ENCODE measurements around the gene ATP2B3.

ATP2B3 gene

DNA sequence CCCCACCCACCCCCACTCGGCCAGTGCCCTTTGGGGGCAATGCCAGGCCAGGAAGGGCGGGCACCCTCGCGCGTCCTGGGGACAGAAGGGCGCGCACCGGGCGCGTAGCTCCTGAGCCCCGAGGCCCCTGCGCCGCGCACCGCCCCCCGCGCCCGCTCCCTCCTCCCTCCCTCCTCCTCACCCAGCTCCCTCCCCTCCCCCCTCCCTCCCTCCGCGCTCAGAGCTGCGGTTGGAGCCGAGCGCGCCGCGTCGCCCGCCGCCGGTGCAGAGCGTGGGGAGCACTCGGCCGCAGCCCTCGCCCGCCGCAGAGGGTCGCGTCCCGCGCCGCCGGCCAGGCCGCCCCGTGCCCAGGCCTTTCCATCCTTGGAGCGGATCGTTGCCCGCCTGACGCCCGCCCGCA lies at the start of gene ATP2B3:
ATP2B3 (plus strand) TSS at position 220 of the 400 bp plus-strand sequence. CDS start 18,606 bp downstream, outside the sequence.
- no peak for DNase-seq

DNA sequence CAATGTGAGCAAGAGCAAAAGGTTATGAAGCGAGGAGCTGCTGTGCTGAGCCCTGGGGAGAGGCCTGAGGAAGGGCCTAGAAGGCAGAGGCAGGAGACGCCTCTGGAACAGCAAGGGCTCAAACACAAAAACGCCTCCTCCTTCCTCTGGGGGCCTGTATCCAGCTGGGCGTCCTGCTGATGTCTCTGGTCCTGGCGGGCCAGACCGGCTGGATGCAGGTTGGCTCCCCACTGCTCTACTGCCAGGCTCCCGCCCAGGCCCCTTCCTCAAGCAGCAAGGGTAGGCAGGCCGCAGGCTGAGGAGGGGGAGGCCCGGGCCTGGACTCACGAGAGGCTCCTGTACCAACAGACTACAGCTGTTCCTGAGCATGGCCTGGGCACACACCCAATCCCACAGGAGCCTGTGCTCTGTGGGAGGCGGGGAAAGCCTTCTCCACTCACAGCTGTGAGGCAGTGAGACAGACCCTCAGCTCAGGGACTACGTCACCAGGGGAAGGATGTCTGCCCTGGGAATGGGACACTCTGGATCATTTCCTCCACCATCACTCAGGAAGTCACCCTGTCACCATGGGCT lies 49.3 kb upstream of the ATP2B3 start:
- no peak for DNase-seq

DNA sequence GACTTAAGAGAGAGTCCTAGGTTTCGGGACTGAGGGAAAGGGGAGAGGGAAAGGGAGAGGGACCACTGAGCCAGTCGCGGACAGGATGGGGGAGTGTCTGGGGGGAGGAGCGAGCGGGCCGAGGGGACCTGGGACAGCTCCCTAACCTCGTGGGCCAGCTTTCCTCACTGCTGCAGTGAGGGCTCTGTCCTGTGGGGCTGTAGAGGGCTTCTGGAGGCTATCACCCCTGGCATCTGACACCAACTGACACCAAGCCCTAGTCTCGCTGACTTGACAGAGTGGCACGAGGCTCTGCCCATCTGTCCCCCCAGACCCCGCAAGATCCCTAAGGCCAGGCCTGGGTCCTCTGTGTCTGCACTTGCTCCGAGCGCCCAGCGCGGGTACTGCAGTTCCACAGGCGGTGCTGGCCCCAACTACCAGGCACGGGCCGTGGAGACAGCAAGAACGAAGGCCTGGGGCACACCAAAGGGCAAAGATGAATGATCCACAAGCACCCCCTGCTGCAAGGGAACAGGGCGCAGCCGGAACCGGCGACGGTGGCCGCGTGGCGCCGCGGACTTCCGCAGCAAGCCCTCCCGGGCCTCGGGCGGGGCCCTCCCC lies 47.5 kb upstream of the ATP2B3 start:
- peak in 2 of 6 experiments; percentile 19 to 57 for DNase-seq

DNA sequence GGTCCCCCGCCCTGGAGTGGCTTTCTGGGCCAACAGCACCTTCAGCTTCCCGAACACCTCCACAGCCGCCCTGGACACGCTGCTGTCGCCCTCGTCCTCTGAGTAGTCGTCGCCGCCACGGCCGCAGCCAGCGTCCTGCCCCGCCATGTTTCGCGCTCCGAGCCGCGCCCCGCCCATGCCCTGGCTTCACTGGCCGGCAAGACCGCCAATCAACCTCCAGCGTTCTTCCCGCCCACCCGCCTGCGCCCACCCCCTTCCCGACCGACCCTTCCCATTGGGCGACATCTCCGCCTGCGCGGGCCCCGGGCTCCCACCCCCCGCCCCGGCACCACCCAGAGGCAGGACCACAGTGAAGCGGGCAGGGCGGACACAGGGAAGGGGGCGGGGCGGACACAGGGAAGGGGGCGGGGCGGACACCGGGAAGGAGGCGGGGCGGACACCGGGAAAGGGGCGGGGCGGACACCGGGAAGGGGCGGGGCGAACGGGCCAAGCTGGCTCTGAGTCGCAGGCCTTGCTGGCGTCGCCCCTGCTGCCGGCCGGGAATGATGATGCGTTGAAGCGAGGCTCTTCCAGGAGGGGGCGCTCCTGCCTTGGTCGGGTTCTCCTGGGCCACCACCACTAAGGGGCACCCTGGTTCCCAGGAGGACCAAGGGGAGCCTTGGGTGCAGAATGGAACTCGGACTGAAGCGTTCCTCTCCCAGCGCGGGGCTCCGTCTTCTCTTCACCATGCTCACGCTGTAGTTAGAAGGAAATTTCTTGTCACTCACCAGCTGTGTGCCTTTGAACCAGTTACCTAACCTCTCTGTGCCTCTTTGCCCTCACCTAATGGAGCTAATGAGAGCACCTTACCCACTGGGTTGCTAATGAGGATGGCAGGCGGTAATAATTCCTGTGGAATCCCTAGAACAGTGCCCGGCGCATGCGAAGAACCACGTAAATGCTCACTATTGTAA lies 46.8 kb upstream of the ATP2B3 start, which contains the start of gene HAUS7:
HAUS7 (minus strand) TSS at position 166 of the 953 bp plus-strand sequence; CDS start at position 147, 19 bp downstream.
- DNase-seq: peak; percentile 86 to 92 (median 90)

DNA sequence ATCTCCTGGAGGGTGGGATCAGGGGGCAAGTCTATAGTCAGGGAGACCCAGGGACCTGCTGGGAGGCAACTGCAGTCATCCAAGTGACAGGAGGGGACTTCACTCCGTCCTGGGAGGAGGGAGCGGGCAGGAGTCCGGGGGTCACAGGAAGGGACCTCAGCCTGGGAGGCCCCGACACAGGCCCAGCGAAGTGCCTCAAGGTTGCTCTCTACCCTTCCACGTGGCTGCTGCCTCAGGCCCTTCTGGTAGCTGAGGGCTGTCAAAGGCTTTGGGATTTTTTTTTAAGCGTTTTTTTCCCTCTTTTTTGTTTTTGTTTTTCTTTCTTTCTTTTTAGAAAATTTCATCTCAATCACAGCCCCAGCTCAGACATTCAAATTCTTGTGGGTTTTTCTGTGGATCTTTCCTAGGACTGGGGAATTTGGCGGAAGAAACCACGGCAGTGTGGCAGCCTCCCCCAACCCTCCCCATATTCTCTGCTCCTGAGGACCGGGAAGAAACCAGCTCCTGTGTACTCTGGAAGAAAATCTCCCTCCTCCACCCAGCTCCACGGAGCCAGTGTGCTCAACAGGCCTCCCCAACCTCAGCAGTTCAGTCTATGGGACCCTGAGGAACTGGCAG lies 45.7 kb upstream of the ATP2B3 start:
- no peak for DNase-seq

DNA sequence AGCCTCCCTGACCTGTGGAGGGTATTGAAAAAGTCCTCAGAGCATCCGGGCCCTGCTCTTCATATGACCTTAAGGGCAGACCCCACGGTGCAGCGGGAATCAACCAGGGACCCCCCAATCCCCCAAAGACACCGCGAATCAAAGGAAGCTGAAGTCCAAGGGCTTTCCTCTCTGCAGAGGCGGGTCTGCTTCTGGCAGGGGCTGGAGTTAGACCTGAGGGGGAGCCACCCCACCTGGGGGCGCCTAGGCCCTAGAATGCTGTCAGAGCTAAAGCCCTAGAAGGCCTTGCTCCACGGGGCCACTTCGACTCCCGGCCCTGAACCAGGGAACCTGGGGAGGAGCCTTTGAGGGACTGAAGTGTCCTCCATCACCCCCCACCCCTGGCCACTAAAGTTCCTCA lies 44.3 kb upstream of the ATP2B3 start:
- no peak for DNase-seq

DNA sequence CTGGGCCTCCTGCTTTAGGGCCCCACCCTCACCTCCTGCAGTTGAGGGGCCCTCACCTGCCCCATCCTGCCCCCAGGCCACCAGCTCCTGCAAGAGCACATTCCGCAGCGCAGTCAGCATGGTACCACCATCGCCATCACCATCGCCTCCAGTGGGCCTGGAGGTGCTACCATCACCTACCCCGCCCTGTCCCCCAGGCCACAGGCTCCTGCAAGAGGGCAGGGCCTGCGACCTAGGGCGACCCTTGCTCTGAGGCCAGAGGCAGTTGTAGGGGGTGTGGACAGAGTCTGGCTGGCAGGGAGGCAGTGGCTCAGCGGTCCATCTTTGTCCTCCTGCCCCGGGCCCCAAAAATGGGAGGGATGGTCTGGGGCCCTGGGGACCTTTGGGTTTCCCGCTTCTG lies 43.2 kb upstream of the ATP2B3 start:
- peak in 2 of 6 experiments; percentile 25 to 36 for DNase-seq

DNA sequence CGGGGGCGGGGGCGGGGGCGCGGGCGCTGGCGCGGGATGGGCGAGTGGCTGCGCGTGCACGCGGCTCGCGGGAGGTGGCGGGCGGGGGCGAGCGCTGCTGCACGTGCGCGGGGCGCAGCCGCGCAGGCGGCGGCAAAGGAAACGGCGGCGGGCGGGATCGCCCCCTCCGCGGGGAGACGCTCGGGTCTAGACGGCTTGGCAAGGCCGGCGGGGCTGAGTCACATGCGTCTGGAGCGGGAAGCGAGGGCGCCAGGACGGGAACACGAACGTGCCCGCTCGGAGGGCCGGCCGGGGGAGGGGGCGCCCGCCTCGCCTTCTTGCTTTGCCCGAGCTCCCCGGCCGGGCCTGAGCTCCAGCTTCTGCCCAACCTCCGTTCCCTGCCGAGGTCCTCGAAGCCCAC lies 42.7 kb upstream of the ATP2B3 start:
- DNase-seq: peak; percentile 8 to 45 (median 32)

DNA sequence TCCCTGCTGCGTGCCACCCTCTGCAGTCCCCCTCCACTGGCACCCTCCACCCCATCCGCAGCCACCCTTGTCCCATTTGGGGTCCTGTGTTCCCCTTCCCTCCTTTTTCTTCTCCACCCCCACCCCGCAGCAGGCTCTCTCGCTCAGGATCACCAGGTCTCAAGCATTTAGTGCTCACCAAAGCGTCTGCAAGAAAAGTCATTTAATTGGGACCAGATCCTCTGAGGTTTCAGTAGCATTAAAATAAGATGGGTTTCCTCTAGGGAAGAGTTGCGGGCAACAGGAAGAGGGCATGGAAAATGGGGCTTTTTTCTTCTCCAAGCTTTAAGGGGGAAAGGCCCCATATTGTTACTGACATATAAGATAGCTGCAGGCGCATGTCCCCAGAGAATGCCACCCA lies 42.2 kb upstream of the ATP2B3 start:
- DNase-seq: no peak

DNA sequence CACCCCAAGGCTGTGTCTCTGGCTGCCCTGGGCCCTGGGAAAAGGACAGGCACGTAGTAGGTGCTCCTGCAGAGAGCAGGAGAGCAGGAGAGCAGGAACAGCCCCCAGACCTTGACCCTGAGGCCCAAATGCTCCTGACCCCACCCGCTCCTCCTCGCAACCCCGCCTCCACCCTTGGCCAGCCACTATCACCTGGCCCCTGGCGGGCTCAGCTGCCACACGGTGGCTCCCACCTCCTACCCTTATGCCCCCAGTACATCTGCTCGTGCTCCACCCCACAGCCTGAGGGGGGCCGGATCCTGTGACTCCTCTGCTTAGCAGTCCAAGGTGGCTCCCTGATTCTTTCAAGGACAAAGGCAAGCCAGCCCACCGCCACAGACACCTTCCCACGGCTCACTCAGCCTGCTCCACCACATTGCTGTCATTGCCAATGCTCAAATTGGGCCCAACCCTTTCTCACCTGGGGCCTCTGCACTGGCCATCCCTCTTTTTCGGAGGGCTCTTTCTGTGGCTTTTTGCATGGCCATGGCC lies 41.6 kb upstream of the ATP2B3 start:
- no peak for DNase-seq

DNA sequence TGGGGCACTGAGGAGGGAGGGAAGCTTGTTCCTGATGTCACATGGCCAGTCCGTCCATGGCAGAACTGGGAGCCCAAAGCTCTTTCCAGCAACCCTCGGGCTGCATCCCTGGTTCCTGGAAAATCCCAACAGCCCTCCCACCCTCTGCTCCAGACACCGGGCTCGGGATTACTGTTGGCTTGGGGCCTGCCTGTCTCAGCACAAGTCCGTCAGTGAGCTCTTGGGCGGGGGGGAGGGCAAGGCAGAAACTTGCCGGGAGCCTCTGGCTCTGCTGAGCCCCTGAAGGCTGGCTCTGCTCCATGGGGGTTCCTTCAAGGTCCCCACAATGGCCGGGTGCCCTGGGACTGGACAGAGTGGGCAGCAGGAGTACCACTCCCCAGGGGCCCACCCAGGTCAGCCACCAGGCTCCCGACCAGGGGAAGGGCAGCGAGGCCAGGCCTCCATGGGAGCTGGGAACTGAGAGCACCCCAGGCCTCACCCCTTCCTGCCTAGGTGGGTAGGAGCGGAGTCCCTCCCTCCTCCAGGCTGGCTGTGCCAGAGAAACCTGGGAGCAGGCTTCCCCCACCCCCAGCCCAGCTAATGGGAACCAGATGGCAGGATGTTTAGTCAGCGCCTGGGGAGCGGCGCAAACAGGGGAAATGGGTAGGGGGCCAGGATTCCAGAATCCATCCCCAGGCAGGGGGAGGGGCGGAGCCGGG lies 40.6 kb upstream of the ATP2B3 start:
- no peak for DNase-seq

DNA sequence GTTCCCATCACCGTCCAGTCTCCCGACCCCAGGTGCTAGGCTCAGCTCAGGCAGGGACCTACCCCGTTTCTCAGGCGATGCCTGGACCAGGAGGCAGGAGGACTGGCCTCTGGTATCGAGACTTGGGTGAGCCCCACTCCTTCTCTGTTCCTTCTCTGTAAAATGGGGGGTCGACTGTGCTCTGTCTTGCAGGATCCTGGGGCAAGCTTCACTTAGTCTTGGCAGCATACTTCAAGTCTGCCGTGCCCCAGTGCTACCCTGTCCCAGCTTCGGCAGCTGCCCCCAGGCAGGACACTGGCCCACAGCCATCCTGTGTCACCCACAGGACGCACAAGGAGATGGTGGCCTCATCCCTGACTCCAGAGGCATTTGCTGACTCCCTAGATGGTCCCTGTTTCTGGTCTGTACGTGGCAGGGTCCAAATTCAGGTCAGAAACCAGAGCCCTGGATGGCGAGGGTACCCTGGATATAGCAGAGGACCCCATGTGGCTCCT lies 40.0 kb upstream of the ATP2B3 start:
- no peak for DNase-seq

DNA sequence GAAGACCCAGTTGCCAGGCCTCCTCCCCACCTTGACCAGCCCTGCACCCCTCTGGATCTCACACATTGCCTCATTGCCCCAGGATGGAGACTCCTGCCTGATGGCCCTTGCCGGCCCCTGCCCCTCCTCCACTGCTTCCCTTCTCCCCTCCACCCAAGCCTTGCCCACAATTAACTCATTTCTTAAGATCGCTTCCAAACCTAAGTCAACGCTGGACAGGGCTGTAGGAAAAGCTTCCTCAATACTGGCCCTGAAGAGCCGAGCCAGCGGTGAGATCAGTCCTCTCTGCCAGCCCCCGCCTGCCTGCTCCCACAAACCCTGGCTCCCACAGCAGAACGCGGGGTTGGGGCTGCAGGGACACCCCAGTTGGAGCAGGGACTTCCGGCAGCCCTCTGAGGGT lies 39.5 kb upstream of the ATP2B3 start:
- no peak for DNase-seq

DNA sequence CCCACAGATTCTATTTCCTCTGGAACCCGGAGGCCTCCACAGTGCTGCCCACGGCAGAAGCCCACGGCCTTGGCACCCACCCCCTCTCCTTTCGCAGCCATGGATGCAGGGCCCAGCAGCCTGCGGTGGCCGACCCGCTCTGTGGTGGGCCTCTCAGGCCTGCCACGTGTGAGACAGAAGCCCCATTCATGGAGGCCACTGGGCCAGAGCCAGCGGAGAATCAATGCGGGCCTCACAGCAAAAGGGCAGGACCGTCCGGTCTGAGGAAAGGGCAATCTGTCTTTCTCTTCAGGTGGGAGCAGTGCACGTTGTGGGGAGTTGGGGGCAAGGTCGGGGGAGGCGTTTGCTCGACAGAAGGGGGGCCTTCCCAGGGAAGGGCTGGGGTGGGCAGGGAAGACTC lies 38.7 kb upstream of the ATP2B3 start:
- DNase-seq: no peak

DNA sequence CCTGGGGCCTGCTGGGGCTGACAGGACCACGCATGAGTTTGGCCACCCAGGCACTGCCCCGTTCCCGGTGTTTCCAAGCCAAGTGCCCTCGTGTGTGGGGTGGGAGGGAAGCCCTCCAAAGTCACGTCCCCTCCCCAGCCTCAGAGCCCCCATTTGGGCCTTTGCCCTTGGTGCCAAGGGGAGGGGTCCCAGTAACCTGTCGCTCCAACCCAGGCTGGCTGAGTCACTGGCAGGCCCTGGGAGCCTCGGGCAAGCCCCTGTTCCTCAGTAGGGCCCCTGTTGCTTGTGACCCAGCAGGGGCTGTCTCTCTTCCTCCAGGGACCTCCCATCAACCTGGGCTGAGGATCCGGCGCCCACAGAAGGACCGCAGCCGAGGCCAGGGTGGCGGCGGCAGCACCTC lies 36.4 kb upstream of the ATP2B3 start:
- no peak for DNase-seq

DNA sequence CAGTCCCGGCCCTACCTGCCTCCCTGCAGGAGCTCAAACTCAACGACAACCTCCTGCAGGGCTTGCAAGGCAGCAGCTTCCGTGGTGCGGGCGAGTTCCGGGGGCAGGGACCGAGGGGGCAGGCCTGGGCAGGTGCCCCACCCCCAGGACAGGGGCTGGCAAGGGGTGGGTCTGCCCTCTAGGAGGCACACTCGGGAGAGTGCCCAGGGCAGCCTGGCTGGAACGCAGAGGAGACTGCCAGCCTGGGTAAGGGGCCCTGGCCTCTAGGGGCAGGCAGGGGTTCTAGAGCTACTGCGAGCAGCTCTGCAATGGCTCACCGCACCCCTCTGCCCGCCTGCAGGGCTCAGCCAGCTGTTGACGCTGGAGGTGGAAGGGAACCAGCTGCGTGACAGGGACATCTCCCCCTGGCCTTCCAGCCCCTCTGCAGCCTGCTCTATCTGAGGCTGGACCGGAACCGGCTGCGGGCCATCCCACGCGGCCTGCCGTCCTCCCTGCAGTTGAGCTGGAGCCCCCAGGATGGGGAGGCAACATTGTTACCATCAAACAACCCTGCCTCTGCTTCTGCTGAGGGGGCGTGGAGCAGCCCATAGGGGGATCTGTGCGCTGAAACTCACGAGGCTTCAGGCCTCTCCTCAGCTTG lies 34.9 kb upstream of the ATP2B3 start:
- no peak for DNase-seq

DNA sequence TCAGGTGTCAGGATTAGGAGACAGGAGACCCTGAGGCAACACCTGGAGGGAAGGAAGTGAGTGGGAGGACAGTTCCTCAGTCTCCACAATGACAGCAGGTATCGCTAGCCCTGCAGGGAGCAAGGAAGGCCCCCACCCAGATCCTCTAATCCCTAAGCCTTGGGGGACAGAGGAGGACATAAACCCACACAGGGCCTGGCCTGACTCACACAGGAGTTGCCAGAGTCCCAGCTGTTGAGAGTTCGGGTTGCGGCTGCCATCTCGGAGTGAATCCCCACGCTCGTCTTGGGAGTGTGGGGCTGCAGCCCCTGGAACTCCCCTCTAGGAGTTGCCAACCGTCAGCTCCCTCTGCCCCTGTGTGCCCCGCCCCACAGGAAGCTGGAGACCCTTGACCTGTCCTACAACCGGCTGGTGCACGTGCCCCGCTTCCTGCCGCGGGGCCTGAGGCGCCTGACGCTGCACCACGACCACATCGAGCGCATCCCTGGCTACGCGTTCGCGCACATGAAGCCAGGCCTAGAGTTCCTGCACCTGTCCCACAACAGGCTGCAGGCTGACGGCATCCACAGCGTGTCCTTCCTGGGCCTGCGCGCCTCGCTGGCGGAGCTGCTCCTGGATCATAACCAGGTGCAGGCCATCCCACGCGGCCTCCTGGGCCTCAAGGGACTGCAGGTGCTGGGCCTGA lies 31.9 kb upstream of the ATP2B3 start:
- DNase-seq: no peak

DNA sequence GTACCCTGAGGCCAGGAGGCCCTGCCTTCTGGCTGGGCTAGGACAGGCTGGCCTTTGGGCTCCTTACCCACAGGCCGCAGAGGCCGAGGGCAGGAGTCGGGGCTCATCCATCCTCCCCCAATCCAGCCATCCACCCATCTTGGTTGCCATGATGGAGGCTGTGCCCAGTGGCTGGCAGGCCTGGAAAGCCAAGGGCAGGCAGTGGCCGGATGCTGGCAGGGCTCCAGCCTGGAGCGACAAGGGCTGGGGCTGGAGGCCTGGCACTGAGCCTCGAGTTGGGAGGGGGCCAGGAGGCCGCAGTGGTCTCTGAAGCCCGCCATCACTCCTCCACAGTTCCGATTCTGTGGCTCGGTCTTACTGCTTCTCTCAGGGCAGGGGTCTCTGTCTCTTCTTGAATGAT lies 31.3 kb upstream of the ATP2B3 start:
- no peak for DNase-seq

DNA sequence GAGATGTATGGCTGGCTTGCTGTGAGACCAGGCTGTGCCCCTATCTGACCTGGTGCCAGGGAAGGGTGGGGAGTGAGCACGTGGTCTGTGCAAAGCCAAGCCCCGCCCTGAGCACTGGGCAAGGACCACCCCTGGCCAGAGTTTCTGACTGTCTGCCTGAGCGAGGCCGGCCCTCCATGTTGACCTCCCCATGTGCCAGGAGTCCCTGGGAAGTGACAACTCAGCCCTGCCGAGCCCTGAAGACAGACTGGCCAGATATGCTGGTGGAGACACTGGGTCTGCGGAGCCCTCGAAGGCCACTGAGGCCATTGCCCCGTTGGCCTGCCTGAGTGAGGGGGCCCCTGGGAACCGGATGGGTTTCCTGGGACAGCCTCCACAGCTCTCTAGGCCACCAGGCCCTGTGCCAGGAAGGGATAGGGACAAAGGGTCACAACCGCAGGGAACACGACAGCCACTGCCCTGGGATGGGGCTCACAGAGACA lies 29.8 kb upstream of the ATP2B3 start:
- DNase-seq: no peak

DNA sequence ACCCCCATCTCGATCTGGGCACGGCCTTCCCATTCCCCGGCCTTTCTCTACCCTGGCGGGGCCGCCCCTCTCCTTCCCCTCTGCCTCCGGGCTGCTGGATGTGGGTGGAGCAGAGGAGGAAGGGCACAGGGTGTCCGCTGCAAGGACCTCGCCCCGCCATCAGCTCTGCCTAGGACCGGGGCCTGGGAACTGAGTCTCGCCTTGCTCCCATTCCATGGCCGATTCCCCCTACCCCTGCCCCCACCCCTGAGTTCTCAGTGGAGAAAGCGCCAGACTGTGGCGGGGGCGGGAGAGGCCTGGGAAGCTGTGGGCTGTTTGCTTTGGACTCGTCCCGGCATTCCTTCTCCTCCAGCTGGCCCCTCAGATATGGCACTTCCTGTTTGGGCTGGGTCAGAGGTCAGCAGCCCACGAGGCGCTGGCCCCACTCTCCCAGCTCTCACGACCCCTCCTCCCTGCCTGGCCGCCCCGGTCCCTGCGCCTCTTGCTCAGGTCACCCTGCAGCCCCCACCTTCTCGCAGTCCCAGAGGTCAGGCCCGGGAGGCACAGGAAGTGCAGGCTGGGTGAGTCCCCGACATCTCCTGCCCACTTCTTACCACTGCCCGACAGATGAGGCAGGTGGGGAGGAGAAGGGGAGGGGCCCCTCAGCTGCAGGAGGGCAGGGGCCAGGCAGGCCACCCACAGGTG lies 29.1 kb upstream of the ATP2B3 start:
- DNase-seq: no peak
